Forelimb muscle (tissue), 1 donor: ENCODE results near the gene CBLB. TPM values are rescaled to one million over a fixed set of nuclear protein-coding genes. Genes with fewer than 3 reads are reported as not detected.
"Not testable (repeated sequence)": the region's sequence is repeated elsewhere in the genome, so short reads cannot be mapped to it uniquely, and the experiment has no call there.

ENCODE experiments used
- DNase-seq: peaks from one replicate; pipeline ENCODE4 v3.0.0-alpha.2; 2013; ENCODE audit warnings: low read depth
- polyA plus RNA-seq: library from polyadenylated mRNA; unstranded; fragments of 120-200 nt; gene quantifications from one replicate; pipeline ENCODE4 v1.2.1, GENCODE V29; 2013; ENCODE audit not compliant: insufficient read length

Gene CBLB
- polyA plus RNA-seq, 1 donor: 21.0 TPM

DNA sequence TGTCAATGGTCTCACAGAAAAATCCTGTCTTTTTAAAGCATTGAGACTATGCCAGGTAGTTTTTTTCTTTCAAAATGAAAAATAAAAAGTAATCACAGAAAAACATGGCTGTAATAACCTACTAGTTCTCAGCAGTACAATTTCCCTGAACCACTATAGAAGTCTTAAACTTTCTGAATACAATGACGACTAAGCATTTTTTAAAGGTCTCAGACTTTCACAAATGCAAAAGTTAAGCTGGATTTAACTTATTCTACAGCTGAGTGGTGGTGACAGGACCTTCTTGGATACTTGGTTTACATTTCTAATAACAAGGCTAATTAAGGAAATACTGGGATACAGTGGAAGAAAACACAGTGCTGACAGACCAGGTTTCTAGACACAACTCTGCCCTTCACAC, 81.8 kb downstream of the CBLB start:
- no peak for DNase-seq

DNA sequence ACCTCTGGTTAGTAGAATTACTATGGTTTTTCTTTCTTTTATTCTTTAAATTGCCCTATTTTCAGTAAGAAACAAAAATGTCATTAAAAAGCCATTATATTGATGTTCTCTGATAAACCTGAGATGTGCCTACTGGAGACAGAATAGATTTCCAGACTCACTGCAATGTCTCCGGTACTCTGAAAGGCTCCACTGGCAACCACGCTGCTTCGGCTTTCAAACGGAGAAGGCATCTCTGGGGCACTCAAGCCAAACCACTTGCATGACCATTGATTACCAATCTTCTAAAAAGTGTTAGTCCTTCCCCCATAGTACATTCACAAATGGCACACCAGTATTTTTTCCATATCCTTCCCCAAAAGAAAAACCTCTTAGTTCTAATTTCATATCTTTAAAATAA, 82.6 kb downstream of the CBLB start:
- DNase-seq: no peak

DNA sequence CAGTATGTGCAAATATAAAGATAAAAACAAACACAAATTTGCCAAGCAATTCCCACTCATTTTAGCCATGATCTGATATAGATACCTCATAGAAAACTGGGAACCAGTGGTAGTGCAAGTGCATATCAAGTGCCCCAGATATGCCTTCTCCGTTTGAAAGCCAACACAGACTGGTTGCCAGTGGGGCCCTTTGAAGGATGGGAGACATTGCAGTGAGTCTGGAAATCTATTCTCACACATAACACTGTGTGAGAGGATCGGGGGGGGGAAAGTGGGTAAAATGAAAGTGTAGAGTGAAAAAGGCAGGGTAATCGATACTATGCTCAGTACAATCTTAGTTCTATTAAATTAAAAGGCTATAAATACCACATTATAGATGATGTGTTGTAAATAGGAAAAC, 83.0 kb downstream of the CBLB start:
- no peak for DNase-seq

DNA sequence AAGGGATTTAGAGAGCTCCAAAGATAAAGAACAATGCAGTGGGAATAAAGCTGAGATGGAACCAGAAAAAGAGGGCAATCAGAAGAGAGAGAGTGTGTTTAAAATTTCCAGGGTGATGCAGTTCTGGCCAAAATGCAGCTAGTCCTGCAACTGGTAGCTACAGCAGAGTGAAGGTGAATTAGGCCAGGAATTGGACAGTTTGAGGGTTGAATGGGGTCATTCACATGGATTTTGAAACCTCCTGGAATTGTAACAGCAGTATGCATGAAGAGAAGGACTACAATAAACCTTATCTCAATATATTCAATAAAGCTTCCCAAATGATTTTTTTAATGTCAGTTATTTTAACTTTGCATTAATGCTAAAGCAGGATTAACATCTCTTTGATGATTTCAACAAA, 85.2 kb downstream of the CBLB start:
- DNase-seq: no peak

DNA sequence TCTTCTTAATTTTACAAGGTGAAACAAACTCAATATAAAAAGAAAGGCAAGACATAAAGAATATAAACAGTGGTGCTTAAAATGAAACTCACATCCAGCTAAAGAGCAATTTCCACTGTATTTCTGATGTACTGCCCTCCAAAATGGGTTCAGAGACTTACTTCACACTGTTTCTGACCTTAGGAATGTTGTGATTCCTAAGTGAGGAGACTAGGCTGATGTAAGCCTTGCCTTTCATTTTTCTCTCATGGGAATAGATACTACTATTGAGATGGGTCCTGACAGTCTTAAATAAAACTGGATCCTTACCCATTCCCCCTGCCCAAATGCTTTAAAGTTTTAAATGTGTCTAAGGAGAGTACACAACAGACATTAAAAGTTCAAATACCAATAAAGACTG, 86.9 kb downstream of the CBLB start:
- DNase-seq: no peak

DNA sequence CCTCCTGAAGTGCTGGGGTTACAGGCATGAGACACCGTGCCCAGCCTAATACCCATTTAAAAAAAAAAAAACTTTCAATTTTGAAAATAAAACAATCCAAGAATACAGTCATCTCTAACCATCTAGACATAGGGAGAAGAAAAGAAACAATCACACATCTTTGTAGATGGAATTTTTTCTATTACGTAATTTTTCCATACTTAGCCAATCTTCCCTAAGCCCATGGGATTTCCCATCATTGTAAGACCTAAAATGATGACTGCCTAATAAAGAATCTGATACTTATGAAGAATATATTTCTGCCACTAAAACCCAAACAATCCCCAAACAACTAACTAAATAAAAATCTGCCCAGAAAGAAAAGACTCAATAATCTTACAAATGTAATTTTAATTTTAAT, 88.7 kb downstream of the CBLB start:
- no peak for DNase-seq

DNA sequence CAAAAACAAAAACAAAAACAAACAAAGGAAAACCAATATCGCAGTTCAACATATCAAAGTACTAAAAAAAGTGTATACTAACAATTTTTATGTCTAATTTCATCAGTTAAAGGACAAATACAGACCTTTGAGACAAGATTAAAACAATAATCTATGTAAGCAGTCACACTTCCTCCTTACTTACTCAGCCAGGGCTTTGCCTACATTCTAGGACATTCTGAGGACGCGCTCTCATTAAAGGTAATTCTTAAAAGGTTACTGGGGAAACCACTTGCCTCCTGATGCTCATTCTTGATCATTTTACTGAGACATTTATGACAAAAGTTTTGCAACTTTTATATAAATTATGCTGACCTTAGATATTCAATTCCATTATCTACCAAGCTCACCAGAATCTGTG, 93.4 kb downstream of the CBLB start:
- DNase-seq: no peak

DNA sequence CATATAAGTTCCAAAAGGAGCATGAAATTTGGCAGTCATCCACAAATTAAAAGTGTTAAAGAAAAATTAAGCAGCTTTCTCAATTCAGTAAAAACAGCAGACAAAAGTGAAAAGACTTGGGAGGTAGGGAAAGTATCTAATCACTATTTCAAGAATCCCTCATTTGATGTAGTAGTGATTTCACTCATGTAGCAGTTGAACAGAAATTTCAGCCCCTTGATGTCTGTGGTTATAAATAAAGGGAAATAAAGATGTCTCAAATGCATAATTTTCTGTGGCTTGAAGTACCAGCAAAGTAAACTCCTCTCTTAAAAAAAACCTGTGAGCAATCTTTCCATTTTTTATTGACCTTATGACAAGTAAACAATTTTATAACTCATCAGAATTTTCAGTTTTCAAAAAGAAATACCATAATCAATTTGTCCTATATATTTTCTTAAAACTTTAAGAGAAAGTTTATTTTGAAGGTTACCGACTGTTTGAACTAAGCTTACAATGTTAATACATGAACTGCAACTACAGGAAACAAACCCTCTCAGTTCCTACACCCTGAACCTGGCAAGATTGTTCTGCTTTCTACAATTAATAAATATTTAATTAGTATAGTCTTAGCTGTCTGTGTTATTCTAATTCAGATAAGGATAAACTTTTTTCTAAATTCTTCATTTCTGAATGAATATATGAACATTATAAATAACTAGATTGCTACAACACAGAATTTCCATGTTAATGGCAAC, 94.2 kb downstream of the CBLB start:
- DNase-seq: no peak

DNA sequence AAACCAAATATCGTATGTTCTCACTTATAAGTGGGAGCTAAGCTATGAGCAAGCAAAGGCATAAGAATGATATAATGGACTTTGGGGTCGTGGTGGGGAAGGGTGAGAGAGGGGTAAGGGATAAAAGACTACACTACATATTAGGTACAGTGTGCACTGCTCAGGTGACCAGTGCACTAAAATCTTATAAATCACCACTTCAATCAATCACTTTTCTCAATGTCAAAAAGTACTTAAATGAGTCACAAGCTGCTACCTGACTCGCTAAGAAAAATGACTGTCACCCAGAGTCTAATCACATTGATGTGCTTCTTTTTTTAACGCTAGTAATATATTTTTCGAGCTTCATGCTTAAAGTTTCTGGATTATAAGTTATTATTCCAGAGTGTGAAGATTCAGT, 95.5 kb downstream of the CBLB start:
- DNase-seq: no peak

DNA sequence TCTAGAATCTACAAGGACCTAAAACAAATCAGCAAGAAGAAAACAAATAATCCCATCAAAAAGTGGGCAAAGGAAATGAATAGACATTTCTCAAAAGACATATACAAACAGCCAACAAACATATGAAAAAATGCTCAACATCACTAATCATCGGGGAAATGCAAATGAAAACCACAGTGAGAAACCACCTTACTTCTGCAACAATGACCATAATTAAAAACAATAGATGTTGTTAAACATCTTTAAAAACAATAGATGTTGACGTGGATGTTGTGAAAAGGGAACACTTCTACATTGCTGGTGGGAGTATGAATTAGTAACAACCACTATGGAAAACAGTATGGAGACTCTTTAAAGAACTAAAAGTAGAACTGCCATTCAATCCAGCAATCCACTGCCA, 96.2 kb downstream of the CBLB start:
- no peak for DNase-seq

DNA sequence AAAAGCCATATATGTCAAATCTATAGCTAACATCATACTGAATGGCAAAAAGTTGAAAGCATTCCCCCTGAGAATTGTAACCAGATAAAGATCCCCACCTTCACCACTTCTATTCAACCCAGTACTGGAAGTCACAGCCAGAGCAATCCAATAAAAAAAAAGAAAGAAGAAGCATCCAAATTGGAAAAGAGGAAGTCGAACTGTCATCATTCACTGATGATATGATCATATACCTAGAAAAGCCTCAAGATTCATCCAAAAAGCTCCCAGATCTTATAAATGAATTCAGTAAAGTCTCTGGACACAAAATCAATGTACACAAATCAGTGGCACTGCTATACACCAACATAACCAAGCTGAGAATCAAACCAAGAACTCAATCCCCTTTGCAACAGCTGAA, 97.4 kb downstream of the CBLB start:
- DNase-seq: no peak

DNA sequence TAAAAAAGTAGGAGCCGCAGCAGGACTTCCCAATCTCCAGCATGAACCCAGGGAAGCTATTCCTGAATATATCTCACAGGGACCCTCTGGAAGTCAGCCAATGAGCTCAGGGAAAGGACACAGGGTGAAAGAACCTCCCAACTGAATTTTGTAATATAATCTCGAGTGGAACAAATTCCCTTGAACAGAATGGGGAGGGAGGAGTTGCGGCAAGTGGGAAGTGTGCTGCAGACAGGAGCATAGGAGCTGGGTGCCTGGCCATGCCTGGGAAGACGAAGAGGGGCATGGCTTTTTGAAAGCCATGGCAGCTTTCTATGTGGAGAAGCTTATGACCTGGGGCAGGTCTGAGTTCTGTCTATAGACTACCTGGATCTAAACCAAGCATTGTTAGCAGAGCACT, 98.4 kb downstream of the CBLB start:
- no peak for DNase-seq

DNA sequence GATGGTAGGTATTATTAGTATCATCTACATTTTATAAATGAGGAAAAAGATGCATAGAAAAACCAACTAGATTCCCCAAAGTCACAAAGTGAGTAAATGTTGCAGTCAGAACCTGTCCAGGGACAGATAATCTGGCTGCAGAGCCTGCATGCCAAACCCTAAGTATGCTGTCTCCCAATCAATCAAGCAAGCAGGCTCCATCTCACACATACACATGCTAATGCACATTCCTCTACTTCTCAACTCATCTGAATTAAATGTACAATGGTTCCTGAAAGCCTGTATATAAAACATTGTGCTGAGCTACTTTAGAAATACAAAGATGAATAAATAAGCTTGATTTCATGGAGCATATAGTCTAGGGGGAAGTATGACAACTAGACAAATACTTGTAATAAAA, 101.0 kb downstream of the CBLB start:
- no peak for DNase-seq

DNA sequence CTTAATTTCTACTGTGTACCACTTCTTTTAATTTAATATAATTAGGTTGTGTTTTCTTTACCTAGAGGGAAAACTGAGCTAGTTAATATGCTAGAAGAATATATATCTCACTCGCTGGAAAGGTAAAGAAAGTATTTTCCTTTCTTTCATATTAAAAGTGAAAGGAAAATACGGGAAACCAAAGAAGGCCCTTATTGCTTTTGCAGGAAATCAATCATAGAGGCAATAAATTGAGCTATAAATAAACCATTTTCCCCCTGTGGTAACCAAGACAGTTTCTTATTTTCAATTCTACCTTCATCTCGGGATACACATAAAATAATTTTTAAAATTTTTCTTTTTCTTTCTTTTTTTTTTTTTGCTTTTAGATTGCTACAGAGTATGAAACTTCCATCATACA, 101.6 kb downstream of the CBLB start:
- DNase-seq: no peak

DNA sequence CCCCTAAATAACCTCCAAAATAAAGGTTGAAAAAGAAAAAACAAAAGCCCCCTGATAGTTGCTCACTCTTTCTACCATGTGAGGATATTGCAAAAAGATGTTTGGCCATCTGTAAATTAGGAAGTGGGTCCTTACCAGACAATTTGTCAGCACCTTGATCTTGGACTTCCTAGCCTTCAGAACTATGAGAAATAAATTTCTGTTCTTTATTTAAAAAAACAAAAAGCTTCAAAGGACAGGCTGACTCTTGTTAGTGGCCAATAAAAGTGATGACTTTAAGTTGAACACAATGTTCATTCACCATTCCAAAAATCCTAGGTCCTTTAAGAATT, 103.5 kb downstream of the CBLB start:
- DNase-seq: no peak

DNA sequence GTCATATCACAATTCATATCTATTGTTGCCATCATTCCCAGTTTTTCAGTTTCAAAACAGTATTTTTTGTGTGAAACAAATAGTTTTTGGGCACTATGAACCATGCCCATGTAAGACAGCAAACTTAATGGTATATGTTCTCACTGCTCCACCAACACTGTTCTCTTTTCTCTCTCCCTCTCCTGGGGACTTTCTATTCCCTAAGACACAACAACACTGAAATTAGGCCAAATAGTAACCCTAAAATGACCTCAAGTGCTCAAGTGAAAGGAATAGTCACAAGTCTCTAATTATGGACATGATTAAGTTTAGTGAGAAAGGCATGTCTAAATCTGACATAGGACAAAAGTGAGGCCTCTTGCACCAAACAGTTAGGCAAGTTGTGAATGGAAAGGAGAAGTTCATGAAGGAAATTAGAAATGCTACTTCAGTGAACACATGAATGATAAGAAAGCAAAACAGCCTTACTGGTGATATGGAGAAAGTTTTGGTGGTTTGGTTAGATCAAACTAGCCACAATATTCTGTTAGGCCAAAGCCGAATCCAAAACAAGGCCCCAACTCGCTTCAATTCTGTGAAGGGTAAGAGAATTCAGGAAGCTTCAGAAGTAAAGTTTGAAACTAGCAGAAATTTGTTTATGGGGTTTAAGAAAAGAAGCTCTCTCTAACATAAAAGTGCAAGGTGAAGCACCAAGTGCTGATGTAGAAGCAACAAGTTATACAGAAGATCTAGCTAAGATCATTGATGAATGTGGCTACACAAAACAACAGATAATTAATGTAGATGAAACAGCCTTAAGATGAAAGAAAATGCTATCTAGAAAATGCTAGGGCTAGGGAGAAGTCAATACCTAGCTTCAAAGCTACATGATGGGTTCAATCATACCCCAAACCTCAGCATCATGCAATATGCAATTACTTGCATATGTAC, 104.2 kb downstream of the CBLB start:
- no peak for DNase-seq

DNA sequence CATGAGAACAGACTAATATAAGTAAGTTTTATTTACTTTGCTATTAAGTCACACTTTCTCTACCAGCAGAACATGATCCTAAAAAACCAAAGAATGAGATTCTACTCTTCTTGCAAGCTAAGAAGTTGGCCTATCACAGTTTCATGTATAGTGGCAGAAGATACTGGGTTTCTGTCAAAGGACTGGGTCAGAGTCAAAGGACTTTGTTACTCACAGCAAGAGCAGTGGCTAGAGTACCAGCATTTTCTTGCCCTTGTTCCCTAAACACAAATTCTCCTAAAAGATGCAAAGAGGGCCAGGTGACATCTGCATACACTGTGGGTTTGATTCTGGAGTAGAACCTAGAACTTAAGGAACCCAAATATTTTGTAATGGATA, 105.2 kb downstream of the CBLB start:
- DNase-seq: no peak

DNA sequence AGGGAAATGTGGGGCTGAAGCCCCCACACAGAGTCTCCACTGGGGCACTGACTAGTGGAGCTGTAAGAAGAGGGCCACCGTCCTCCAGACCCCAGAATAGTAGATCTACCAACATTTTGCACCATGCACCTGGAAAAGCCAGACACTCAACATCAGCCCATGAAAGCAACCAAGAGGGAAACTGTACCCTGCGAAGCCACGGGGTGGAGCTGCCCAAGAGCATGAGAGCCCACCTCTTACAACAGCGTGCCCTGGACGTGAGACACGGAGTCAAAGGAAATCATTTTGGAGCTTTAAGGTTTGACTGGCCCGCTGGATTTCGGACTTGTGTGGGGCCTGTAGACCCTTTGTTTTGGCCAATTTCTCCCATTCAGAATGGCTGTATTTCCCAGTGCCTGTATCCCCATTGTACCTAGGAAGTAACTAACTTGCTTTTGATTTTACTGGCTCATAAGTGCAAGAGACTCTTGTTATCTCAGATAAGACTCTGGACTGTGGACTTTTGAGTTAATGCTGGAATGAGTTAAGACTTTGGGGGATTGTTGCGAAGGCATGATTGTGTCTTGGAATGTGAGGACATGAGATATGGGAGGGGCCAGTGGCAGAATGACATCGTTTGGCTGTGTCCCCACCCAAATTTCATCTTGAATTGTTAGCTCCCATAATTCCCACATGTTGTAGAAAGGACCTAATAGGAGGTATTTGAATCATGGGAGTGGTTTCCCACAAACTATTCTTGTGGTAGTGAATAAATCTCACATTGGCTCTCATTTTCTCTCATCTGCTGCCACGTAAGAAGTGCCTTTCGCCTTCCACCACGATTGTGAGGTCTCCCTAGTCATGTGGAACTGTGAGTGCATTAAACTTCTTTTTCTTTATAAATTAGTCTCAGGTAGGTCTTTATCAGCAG, 105.8 kb downstream of the CBLB start:
- DNase-seq: no peak

DNA sequence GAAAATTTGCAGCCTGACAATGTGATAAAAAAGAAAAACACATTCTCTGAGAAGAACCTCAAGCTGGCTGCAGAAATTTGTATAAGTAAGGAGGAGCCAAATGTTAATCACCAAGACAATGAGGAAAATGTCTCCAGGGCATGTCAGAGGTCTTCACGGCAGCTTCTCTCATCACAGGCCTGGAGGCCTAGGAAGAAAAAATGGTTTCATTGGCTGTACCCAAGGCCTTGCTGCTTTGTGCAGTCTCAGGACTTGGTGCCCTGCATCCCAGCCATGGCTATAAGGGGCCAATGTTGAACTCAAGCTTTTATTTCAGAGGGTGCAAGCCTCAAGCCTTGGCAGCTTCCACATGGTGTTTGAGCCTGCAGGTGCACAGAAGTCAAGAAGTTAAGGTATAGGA, 106.6 kb downstream of the CBLB start:
- DNase-seq: not testable (repeated sequence)

DNA sequence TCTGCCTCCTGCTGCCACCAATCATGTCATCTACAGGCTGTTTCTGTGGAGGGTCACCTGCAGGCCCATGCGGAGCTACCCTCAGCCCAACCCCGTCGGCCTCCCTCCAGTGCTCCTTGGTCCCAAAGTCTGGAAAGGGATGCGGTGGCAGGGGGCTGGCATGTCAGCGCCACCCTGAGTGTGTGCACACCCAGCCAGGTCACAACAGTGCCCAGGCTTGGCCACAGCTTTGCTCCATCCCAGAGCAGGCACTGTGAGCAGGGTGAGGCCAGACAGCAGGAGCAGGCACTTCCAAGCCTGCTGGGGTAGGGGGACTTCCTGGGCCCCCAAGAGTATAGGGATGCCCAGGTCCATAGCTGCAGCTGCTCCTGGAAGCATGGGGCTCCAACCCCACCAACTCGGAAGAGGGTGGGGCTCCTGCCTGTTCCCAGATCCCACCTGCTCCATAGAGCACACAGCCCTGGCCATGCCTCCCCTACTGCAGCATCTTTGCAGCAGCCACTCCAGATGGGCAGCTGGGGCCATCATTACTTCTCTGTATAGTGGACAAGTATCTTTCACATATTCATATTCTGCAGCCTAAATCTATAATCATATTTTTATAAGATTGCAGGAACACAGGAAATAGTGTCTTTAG, 109.3 kb downstream of the CBLB start:
- no peak for DNase-seq

DNA sequence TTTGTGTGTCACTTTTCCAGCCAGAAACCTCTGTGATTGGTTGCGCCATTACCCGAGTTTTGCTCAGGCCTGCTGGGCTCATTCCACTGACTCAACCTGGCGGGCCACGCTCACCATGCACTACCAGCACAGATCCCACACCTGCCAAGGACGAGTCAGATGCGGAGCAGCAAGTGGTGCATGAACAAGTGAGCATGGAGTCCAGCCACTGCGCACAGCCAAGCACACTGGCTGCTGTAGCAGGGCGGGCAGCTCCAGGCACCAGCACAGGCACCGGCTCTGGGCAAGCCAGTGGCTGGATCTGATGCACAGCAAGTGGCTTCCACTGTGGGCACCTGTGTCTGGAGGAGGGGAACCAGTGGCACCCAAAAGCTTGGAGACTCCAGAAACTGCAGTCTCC, 110.4 kb downstream of the CBLB start:
- no peak for DNase-seq
